A673 (cell line): ENCODE results near the gene DYNC1LI1. TPM values are rescaled to one million over a fixed set of nuclear protein-coding genes. Genes with fewer than 3 reads are reported as not detected.
A peak's percentile ranks its signal among the peaks of the same experiment; 100 is the strongest.

Experiments
- Bru-seq: library from RNA; stranded (reverse); fragments of 400-500 nt; gene quantifications from one replicate; lab custom pipeline; 2021; lab: Mats Ljungman, UMichigan
- BruChase-seq, 2 experiments: library from RNA; stranded (reverse); fragments of 400-500 nt; gene quantifications; one replicate each; lab custom pipeline; 2021; lab: Mats Ljungman, UMichigan
- BruUV-seq: library from RNA; stranded (reverse); fragments of 400-500 nt; replicated peaks from 2 replicates; lab custom pipeline; 2021; lab: Mats Ljungman, UMichigan
- CTCF ChIA-PET: fragments of 300-600 bp; sonication (Branson Sonifier 250); formaldehyde crosslinking; loops from one replicate; lab custom pipeline; 2022; ENCODE audit warnings: antibody characterized with exemption; lab: Charles Lee
- POLR2A ChIA-PET: fragments of 300-600 bp; sonication (Branson Sonifier 250); formaldehyde crosslinking; loops from one replicate; lab custom pipeline; 2022; ENCODE audit warnings: antibody characterized with exemption; ENCODE audit not compliant: low non-redundant PET; lab: Charles Lee
- DNase-seq: peaks from one replicate; pipeline ENCODE4 v3.0.0-alpha.2; 2015; ENCODE audit warnings: low spot score
- H3K27ac ChIP-seq: fragments of 200-600 bp; sonication (generic); 2 replicates; pipeline ENCODE4 v1.5.1; 2016; ENCODE audit warnings: mixed run types, low read depth, mild to moderate bottlenecking, mixed read lengths, antibody characterized with exemption, low read length; ENCODE audit not compliant: poor library complexity, severe bottlenecking
- H3K27me3 ChIP-seq: fragments of 200-600 bp; sonication (generic); replicated peaks from 2 replicates; pipeline ENCODE4 v1.6.1; 2017; ENCODE audit warnings: mixed run types, low read depth, mild to moderate bottlenecking, mixed read lengths, antibody characterized with exemption, low read length; ENCODE audit not compliant: insufficient read depth, poor library complexity
- H3K36me3 ChIP-seq: fragments of 200-600 bp; sonication (generic); 2 replicates; pipeline ENCODE4 v1.6.1; 2016; ENCODE audit warnings: mixed run types, mild to moderate bottlenecking, mixed read lengths, antibody characterized with exemption, low read length; ENCODE audit not compliant: insufficient read depth, poor library complexity, severe bottlenecking
- H3K4me1 ChIP-seq: fragments of 200-600 bp; sonication (generic); 2 replicates; pipeline ENCODE4 v1.6.1; 2017; ENCODE audit warnings: mixed run types, mild to moderate bottlenecking, mixed read lengths, antibody characterized with exemption, low read length; ENCODE audit not compliant: insufficient read depth, poor library complexity, severe bottlenecking
- H3K4me3 ChIP-seq: fragments of 200-600 bp; sonication (generic); 2 replicates; pipeline ENCODE4 v1.5.1; 2016; ENCODE audit warnings: low read depth, mixed run types, mild to moderate bottlenecking, mixed read lengths, low read length; ENCODE audit not compliant: poor library complexity, severe bottlenecking
- H3K9me3 ChIP-seq: fragments of 200-600 bp; sonication (generic); 2 replicates; pipeline ENCODE4 v1.6.1; 2016; ENCODE audit warnings: mixed run types, low read depth, mild to moderate bottlenecking, mixed read lengths, antibody characterized with exemption, low read length; ENCODE audit not compliant: poor library complexity, severe bottlenecking
- EZH2 ChIP-seq: fragments of 200-600 bp; sonication (generic); IDR thresholded peaks from 2 replicates; pipeline ENCODE4 v1.6.1; 2017; ENCODE audit warnings: borderline replicate concordance, low read depth, mild to moderate bottlenecking, mixed read lengths, antibody characterized with exemption, low read length; ENCODE audit not compliant: poor library complexity, severe bottlenecking
- intact Hi-C: fragments of 100-400 bp; cut with micrococcal nuclease; formaldehyde crosslinking; loops from one replicate; pipeline ENCODE4 v1.10.0; 2022; ENCODE audit not compliant: unreplicated experiment
- long read RNA-seq: library from polyadenylated mRNA; stranded (forward); transcript quantifications from one replicate; pipeline ENCODE4 v2.0.0, GENCODE V29; 2022
- total RNA-seq: library from RNA; stranded (reverse); gene quantifications from 2 replicates; pipeline ENCODE4 v1.2.3, GENCODE V29; 2021
- TF ChIP-seq, protein P1 (sequence below): fragments of 300-800, 200-600 bp; sonication (generic); conservative IDR thresholded peaks from 2 replicates; pipeline ENCODE4 v1.5.1; 2017; ENCODE audit warnings: low read depth, mild to moderate bottlenecking, antibody characterized with exemption, low read length, moderate library complexity, mixed read lengths

DYNC1LI1 gene
- total RNA-seq (66.5 and 73.1 TPM in 2 replicates), Bru-seq, nascent RNA (percentile 90 among the genes with signal in this experiment), BruChase-seq, experiment 1, labeled RNA remaining after a 2-hour chase (percentile 85 among the genes with signal in this experiment), BruChase-seq, experiment 2, labeled RNA remaining after a 6-hour chase (percentile 88 among the genes with signal in this experiment)
- long read RNA-seq, transcript DYNC1LI1-201 (13 exons, 2,504 nt): major isoform, 145 of 161 reads
- long read RNA-seq, partial matches to known transcripts: 5 of 161 reads
- long read RNA-seq, other reads (novel, unspliced or antisense): 10 of 161 reads

DNA sequence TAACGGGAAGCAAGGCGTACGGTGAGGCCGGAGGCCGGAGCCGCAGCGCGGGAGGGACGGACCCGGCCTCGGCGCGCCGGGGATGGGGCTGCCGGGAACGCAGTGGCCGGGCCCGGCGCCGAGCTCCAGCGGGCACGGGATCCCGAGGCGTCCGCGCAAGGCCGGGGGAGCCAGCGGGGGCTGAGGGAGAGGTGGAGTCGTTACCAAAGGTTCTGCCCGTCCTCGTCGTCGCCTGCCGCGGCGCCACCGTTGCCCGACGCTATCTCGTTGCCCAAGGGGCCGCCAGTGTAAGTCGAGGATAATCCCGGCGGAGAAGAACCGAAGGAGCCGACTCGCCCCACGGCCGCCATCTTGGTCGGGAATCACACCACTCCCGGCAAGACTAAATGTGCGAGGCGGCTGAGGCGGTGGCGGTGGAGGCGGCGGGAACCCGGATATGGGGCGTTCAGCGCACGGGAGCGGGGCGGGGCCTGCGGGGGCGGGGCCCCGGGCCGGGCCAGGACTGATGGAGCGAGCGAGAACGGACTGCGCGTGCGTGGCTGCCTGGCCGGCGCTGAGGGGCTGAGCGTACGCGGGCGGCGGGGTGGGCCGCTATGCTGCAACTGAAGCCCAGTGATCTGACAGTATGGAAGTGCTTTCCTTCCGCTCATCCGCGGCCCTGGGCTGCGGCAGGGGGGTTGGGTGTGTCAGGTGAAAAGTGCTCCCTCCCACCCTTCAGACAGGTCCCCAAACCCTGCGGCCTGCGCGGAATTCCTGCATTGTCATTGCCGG lies at the start of gene DYNC1LI1:
Gene DYNC1LI1, minus strand, starts transcription at position 438 of the 771 bp plus-strand sequence. Its CDS starts 88 bp downstream, at position 350.
- Histone ChIP-seq H3K4me1 (peaks cover 15% of the 10 kb centered on the region), H3K4me3 (peak within 1 kb of the TSS; percentile 98), H3K36me3 (peaks cover 5% of the 10 kb centered on the region), H3K27me3 (no peaks in the 10 kb centered on the region), H3K9me3 (no peaks in the 10 kb centered on the region), H3K27ac (peak within 1 kb of the TSS; percentile 98)
- CTCF ChIA-PET: no interaction called here
- BruUV-seq: no TSS peak
- DNase-seq: peak; percentile 96
- POLR2A ChIA-PET: no interaction called here
- intact Hi-C loops: no loop called here
- TF ChIP-seq, protein P1, sequence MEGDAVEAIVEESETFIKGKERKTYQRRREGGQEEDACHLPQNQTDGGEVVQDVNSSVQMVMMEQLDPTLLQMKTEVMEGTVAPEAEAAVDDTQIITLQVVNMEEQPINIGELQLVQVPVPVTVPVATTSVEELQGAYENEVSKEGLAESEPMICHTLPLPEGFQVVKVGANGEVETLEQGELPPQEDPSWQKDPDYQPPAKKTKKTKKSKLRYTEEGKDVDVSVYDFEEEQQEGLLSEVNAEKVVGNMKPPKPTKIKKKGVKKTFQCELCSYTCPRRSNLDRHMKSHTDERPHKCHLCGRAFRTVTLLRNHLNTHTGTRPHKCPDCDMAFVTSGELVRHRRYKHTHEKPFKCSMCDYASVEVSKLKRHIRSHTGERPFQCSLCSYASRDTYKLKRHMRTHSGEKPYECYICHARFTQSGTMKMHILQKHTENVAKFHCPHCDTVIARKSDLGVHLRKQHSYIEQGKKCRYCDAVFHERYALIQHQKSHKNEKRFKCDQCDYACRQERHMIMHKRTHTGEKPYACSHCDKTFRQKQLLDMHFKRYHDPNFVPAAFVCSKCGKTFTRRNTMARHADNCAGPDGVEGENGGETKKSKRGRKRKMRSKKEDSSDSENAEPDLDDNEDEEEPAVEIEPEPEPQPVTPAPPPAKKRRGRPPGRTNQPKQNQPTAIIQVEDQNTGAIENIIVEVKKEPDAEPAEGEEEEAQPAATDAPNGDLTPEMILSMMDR: no peak
- TF ChIP-seq EZH2: no peak

DNA sequence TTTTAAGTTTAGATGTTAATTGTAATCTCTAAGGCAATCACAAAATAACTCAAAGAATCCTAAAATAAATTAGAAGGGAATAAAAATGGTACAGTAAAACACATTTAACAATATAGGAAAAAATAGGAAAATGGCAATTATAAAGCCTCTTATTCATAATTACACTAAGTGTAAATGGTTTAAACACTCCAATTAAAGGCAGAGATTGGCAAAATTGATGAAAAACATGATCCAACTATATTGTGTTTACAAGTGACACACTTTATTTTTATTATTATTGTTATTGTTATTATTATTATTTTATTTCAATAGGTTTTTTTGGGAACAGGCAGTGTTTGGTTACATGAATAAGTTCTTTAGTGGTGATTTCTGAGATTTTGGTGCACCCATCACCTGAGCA lies 48.7 kb upstream of the DYNC1LI1 start:
- intact Hi-C loops: no loop called here
- Histone ChIP-seq H3K27ac (no peak overlapping the region), H3K4me1 (no peaks in the 10 kb centered on the region), H3K36me3 (no peaks in the 10 kb centered on the region), H3K27me3 (peaks cover 6% of the 10 kb centered on the region), H3K9me3 (no peaks in the 10 kb centered on the region), H3K4me3 (no peak overlapping the region)
- ChIA-PET POLR2A (interaction anchor here (0.6 kb wide), 1 partner anchor 829 kb away, joined by 3 read pairs; no protein-coding TSS in a partner anchor), CTCF (no interaction called here)
- DNase-seq: no peak
- TF ChIP-seq, protein P1: no peak
- no peak for TF ChIP-seq EZH2
- no TSS peak for BruUV-seq

DNA sequence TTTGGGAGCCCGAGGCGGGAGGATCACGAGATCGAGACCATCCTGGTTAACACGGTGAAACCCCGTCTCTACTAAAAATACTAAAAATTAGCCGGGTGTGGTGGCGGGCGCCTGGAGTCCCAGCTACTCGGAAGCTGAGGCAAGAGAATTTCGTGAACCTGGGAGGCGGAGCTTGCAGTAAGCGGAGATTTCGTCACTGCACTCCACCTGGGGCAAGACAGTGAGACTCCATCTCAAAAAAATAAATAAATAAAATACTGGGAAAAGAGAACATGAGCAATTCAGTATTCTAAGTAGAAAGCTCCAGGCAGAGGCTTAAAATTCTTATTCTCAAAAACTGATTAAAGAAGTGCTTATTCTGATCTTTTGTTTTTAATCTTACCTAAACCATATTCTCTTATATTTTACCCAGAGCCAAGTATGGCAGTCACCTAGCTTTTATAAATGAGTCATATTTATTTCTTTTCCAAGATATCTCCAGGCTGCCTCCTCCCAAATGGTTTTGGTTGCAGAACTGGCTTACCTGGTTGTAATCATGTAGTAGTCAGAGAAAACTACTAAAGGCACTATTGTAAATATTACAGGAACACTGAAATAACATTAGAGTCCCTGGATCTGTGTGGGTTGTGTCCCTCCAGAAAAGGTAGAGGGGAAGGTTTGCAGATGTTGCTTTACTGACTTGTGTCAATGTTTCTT lies 45.8 kb upstream of the DYNC1LI1 start:
- no peak overlapping the region for H3K4me3 ChIP-seq
- H3K27ac ChIP-seq: no peak overlapping the region
- no peaks in the 10 kb centered on the region for H3K4me1 ChIP-seq
- no peaks in the 10 kb centered on the region for H3K27me3 ChIP-seq
- H3K9me3 ChIP-seq: no peaks in the 10 kb centered on the region
- no TSS peak for BruUV-seq
- no peak for DNase-seq
- intact Hi-C loops: no loop called here
- H3K36me3 ChIP-seq: no peaks in the 10 kb centered on the region
- ChIA-PET CTCF (no interaction called here), POLR2A (no interaction called here)
- TF ChIP-seq, protein P1: no peak
- no peak for TF ChIP-seq EZH2
